Thoracic aorta (tissue), 2 donors: Measurements from ENCODE around the gene PTPRN2. TPM values are rescaled to one million over a fixed set of nuclear protein-coding genes. Genes with fewer than 3 reads are reported as not detected.

Source experiments
- ATAC-seq: fragments of 150-250 bp; one replicate; pipeline ENCODE4 v1.8.0; 2017; ENCODE audit warnings: low read depth; ENCODE audit not compliant: insufficient number of reproducible peaks, low FRiP score
- DNase-seq: peaks from one replicate; pipeline ENCODE4 v3.0.0-alpha.2; 2020; ENCODE audit warnings: low spot score
- H3K27ac ChIP-seq, 2 donors: fragments of 200-600 bp; sonication (generic); 1 replicate in 1 of 2; 2 replicates in 1 of 2; pipeline ENCODE4 v1.5.1; 2016; ENCODE audit warnings: mild to moderate bottlenecking in 2 of 2, moderate library complexity in 2 of 2
- H3K27me3 ChIP-seq: fragments of 200-600 bp; sonication (generic); replicated peaks from 2 replicates; pipeline ENCODE4 v1.6.0; 2016; ENCODE audit warnings: mild to moderate bottlenecking; ENCODE audit not compliant: insufficient read depth
- H3K36me3 ChIP-seq: fragments of 200-600 bp; sonication (generic); one replicate; pipeline ENCODE4 v1.5.1; 2016
- H3K4me1 ChIP-seq, 2 donors: fragments of 200-600 bp; sonication (generic); 1 replicate in 1 of 2; 2 replicates in 1 of 2; pipeline versions ENCODE4 v1.5.1 to v1.6.0; 2016; ENCODE audit warnings: low read depth in 2 of 2, mild to moderate bottlenecking in 1 of 2; ENCODE audit not compliant: control insufficient read depth in 1 of 2
- H3K4me3 ChIP-seq: fragments of 200-600 bp; sonication (generic); 2 replicates; pipeline ENCODE4 v1.5.1; 2016; ENCODE audit warnings: mild to moderate bottlenecking
- H3K9me3 ChIP-seq: fragments of 200-600 bp; sonication (generic); 2 replicates; pipeline ENCODE4 v1.5.1; 2016
- total RNA-seq, 2 donors: library from RNA; depleted of rRNA; stranded (reverse); fragments of >200 nt; gene quantifications; one replicate each; pipeline versions ENCODE4 v1.1.0 to v1.2.3, GENCODE V29; 2016
- TF ChIP-seq, protein P1 (sequence below): fragments of 200-600 bp; sonication (generic); IDR thresholded peaks from one replicate; pipeline ENCODE4 v1.5.1; 2019; ENCODE audit warnings: antibody characterized with exemption

The PTPRN2 gene
- total RNA-seq, 2 donors from 2014 or later: 2.2 to 3.1 TPM

- no peak overlapping the region for H3K4me3 ChIP-seq
- H3K27ac ChIP-seq: no peak overlapping the region
- ATAC-seq (no peak), DNase-seq (no peak)
- no peaks in the 10 kb centered on the region for H3K9me3 ChIP-seq
- TF ChIP-seq, protein P1, sequence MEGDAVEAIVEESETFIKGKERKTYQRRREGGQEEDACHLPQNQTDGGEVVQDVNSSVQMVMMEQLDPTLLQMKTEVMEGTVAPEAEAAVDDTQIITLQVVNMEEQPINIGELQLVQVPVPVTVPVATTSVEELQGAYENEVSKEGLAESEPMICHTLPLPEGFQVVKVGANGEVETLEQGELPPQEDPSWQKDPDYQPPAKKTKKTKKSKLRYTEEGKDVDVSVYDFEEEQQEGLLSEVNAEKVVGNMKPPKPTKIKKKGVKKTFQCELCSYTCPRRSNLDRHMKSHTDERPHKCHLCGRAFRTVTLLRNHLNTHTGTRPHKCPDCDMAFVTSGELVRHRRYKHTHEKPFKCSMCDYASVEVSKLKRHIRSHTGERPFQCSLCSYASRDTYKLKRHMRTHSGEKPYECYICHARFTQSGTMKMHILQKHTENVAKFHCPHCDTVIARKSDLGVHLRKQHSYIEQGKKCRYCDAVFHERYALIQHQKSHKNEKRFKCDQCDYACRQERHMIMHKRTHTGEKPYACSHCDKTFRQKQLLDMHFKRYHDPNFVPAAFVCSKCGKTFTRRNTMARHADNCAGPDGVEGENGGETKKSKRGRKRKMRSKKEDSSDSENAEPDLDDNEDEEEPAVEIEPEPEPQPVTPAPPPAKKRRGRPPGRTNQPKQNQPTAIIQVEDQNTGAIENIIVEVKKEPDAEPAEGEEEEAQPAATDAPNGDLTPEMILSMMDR: no peak
- H3K36me3 ChIP-seq: no peaks in the 10 kb centered on the region
- no peaks in the 10 kb centered on the region for H3K4me1 ChIP-seq
- no peaks in the 10 kb centered on the region for H3K27me3 ChIP-seq
Measured at GRCh38 chr7:157522954-157523353, 1064.7 kb downstream of the PTPRN2 start.

DNA sequence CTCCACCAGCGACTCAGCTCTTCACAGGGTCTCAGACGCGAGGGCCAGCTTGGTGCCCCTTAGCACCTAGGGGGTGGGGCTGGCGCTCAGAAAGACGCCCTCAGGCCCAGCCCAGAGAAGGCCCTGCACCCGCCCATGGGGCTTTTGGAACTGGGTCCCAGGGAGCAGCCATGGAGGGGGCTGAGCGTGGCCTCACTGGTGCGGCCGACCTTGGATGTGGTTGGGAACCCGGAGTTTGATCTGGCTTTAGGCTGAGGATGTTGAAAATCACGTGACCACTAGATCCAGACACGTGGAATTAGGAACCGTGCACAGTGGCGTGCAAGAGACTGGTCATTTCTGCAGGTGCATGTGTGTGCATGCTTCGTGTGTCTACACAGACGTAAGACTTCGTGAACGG is 1065.4 kb downstream of the PTPRN2 start:
- DNase-seq (no peak), ATAC-seq (no peak)
- Histone ChIP-seq H3K27ac (no peak overlapping the region), H3K27me3 (no peaks in the 10 kb centered on the region), H3K4me3 (no peak overlapping the region), H3K36me3 (no peaks in the 10 kb centered on the region), H3K9me3 (no peaks in the 10 kb centered on the region), H3K4me1 (no peaks in the 10 kb centered on the region)
- TF ChIP-seq, protein P1: no peak

- TF ChIP-seq, protein P1: no peak
- no peak overlapping the region for H3K27ac ChIP-seq
- DNase-seq: no peak
- no peak overlapping the region for H3K4me3 ChIP-seq
- H3K27me3 ChIP-seq: no peaks in the 10 kb centered on the region
- H3K4me1 ChIP-seq: no peaks in the 10 kb centered on the region
- ATAC-seq: no peak
- no peaks in the 10 kb centered on the region for H3K9me3 ChIP-seq
- no peaks in the 10 kb centered on the region for H3K36me3 ChIP-seq
Measured at GRCh38 chr7:157521752-157522151, 1065.9 kb downstream of the PTPRN2 start.

DNA sequence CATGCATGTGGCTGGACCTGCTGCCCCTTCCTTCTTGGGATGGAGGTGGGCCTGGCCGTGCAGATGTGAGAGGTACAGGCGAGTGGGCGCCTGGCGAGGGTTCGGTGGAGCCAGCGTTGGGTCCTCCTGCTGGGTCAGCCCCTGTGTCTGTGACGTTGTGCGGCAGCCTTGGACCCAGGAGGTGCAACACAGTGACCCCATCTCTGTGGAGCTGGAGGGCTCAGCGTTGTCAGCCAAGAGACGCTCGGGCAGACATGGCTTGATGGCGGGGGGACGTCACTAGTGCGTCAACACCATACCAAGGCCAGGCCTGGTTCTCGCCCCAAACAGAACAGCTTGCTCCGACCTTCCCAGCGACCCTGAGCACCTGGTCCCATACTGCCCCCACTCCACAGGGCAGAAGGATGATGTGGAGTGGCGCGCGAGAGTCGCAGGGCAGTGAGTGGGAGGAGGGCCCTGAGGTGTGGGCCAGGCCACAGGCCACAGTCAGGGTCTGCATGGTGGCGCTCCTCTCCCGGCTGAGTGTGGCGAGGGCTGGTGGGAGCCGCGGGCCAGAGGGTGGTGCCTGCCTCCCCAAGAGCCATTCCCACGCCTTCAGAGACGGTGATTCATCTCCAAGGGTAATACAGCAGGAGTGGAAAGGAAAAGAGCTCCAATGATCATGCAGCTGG is 1066.4 kb downstream of the PTPRN2 start:
- H3K9me3 ChIP-seq: no peaks in the 10 kb centered on the region
- no peaks in the 10 kb centered on the region for H3K4me1 ChIP-seq
- no peak for DNase-seq
- H3K4me3 ChIP-seq: no peak overlapping the region
- TF ChIP-seq, protein P1: no peak
- H3K27me3 ChIP-seq: no peaks in the 10 kb centered on the region
- H3K27ac ChIP-seq: no peak overlapping the region
- no peak for ATAC-seq
- no peaks in the 10 kb centered on the region for H3K36me3 ChIP-seq

- no peak overlapping the region for H3K4me3 ChIP-seq
- TF ChIP-seq, protein P1: no peak
- DNase-seq (no peak), ATAC-seq (no peak)
- H3K9me3 ChIP-seq: no peaks in the 10 kb centered on the region
- H3K4me1 ChIP-seq: no peaks in the 10 kb centered on the region
- no peak overlapping the region for H3K27ac ChIP-seq
- no peaks in the 10 kb centered on the region for H3K36me3 ChIP-seq
- no peaks in the 10 kb centered on the region for H3K27me3 ChIP-seq
Measured at GRCh38 chr7:157520249-157520648, 1067.4 kb downstream of the PTPRN2 start.
